HepG2 (cell line): ENCODE results near the gene MSI2. TPM values are rescaled to one million over a fixed set of nuclear protein-coding genes. Genes with fewer than 3 reads are reported as not detected.

Source experiments
- ATAC-seq: fragments of 200-7000 bp; cut with Tn5 transposase; 3 replicates; pipeline ENCODE4 v1.9.1; 2020; ENCODE audit warnings: mild to moderate bottlenecking, moderate library complexity
- BruUV-seq: library from RNA; stranded (reverse); fragments of 400-500 nt; replicated peaks from 2 replicates; lab custom pipeline; 2021; lab: Mats Ljungman, UMichigan
- CTCF ChIA-PET: fragments of 300-600 bp; formaldehyde crosslinking; extraction: SDS; loops from one replicate; lab custom pipeline; 2021; ENCODE audit warnings: low total read pairs, inconsistent platforms, low intra/inter-chr PET ratio; lab: Yijun Ruan, JAX
- POLR2A ChIA-PET: fragments of 350-600 bp; sonication (Branson Sonifier 250); formaldehyde crosslinking; loops from one replicate; lab custom pipeline; 2020; ENCODE audit warnings: antibody characterized with exemption, inconsistent platforms; lab: Yijun Ruan, JAX
- DNase-seq: peaks from one replicate; pipeline ENCODE4 v3.0.0-alpha.2; 2015; ENCODE audit warnings: low spot score
- FAIRE-seq: peaks from 3 replicates; lab custom pipeline; 2011; peaks lifted over from hg19 to GRCh38; lab: Jason Lieb, UNC
- H2AFZ ChIP-seq: one replicate; pipeline ENCODE4 v1.6.1; 2011; ENCODE audit warnings: low read length, inconsistent platforms
- H3K27ac ChIP-seq: fragments of 300-600 bp; 3 replicates; pipeline ENCODE4 v1.8.0; 2011; ENCODE audit warnings: mixed run types, mild to moderate bottlenecking, mixed read lengths, low read length, inconsistent platforms; ENCODE audit not compliant: insufficient read depth; ENCODE audit errors: extremely low read length
- H3K27me3 ChIP-seq, 2 experiments: fragments of 200-600 bp in 1 of 2; 2 replicates in 1 of 2; 3 replicates in 1 of 2; pipeline versions ENCODE4 v1.6.0 to v1.8.0; 2011; ENCODE audit warnings: low read length in 2 of 2, mild to moderate bottlenecking in 2 of 2, moderate library complexity in 2 of 2, inconsistent platforms in 1 of 2; ENCODE audit not compliant: insufficient read depth in 2 of 2, control insufficient read depth in 1 of 2
- H3K36me3 ChIP-seq, 2 experiments: fragments of 200-600 bp in 1 of 2; replicated peaks in 1 of 2; 2 replicates in 1 of 2; 3 replicates in 1 of 2; pipeline versions ENCODE4 v1.5.1 to v1.8.0; 2011; ENCODE audit warnings: low read length in 2 of 2, inconsistent platforms in 1 of 2; ENCODE audit not compliant: insufficient read depth in 2 of 2, control insufficient read depth in 1 of 2
- H3K4me1 ChIP-seq: 2 replicates; pipeline ENCODE4 v1.5.1; 2012; ENCODE audit warnings: low read length, inconsistent platforms; ENCODE audit not compliant: insufficient read depth
- H3K4me2 ChIP-seq: 2 replicates; pipeline ENCODE4 v1.6.0; 2011; ENCODE audit warnings: low read depth, low read length, inconsistent platforms
- H3K4me3 ChIP-seq, 3 experiments: fragments of 200-600 bp in 1 of 3; sonication (generic), shearing (Covaris generic) in 1 of 3; replicated peaks in 1 of 3; 2 replicates each; pipeline ENCODE4 v1.5.1; 2011 to 2016; ENCODE audit warnings: low read length in 3 of 3, inconsistent platforms in 2 of 3, low read depth in 2 of 3, mild to moderate bottlenecking in 2 of 3, control low read depth in 1 of 3, mixed read lengths in 1 of 3; ENCODE audit not compliant: insufficient read depth in 1 of 3
- H3K79me2 ChIP-seq: one replicate; pipeline ENCODE4 v1.6.1; 2011; ENCODE audit warnings: low read length, inconsistent platforms; ENCODE audit not compliant: insufficient read depth
- H3K9ac ChIP-seq: 2 replicates; pipeline ENCODE4 v1.6.0; 2011; ENCODE audit warnings: mild to moderate bottlenecking, low read depth, low read length, inconsistent platforms; ENCODE audit not compliant: insufficient read depth
- H3K9me3 ChIP-seq: 2 replicates; pipeline ENCODE4 v1.5.1; 2012; ENCODE audit warnings: mild to moderate bottlenecking, low read length
- H4K20me1 ChIP-seq: 2 replicates; pipeline ENCODE4 v1.6.0; 2011; ENCODE audit warnings: inconsistent platforms, mild to moderate bottlenecking, low read length, moderate library complexity; ENCODE audit not compliant: insufficient read depth
- ARNTL ChIP-seq: sonication (generic); formaldehyde crosslinking; IDR thresholded peaks from 2 replicates; pipeline ENCODE4 v1.4.0; 2020; ENCODE audit warnings: mild to moderate bottlenecking, missing genetic modification reagents
- DPF2 ChIP-seq: sonication (generic); formaldehyde crosslinking; IDR thresholded peaks from 2 replicates; pipeline ENCODE4 v1.4.0; 2020; ENCODE audit warnings: mild to moderate bottlenecking, low read depth, missing genetic modification reagents, borderline replicate concordance
- FIP1L1 ChIP-seq: fragments of 200-400 bp; formaldehyde crosslinking; IDR thresholded peaks from 2 replicates; pipeline ENCODE4 v1.6.1; 2018; ENCODE audit warnings: low read depth, mild to moderate bottlenecking, low read length, moderate library complexity, borderline replicate concordance; ENCODE audit not compliant: insufficient read depth
- SSRP1 ChIP-seq: IDR thresholded peaks from 2 replicates; pipeline ENCODE4 v1.6.1; 2016; ENCODE audit warnings: control low read depth
- ZIK1 ChIP-seq: sonication (generic); formaldehyde crosslinking; IDR thresholded peaks from 2 replicates; pipeline ENCODE4 v1.5.0; 2020; ENCODE audit warnings: mild to moderate bottlenecking, low read depth, missing genetic modification reagents, borderline replicate concordance
- ZNF331 ChIP-seq: sonication (generic); formaldehyde crosslinking; IDR thresholded peaks from 2 replicates; pipeline ENCODE4 v1.4.0; 2020; ENCODE audit warnings: missing genetic modification reagents
- WGBS: methylation state at CpG from one replicate; pipeline ENCODE4 v1.1.6; 2017; ENCODE audit warnings: low lambda C conversion rate; 5-methylcytosine and 5-hydroxymethylcytosine counted together
- in situ Hi-C: cut with HindIII; loops from 2 replicates; pipeline ENCODE4 v1.10.0; 2017; ENCODE audit warnings: low pct_unique_long_range_greater_than_20kb; ENCODE audit not compliant: extremely low pct_ligation_motif_present
- intact Hi-C: fragments of 100-400 bp; cut with micrococcal nuclease; formaldehyde crosslinking; loops from one replicate; pipeline ENCODE4 v1.10.0; 2022; ENCODE audit not compliant: unreplicated experiment
- polyA plus RNA-seq, 8 experiments: library from polyadenylated mRNA; depleted of rRNA in 3 of 8; stranded (reverse) in 7 of 8; unstranded in 1 of 8; fragments of >200 nt; fragmentation: Illumina TruSeq in 4 of 8; extraction: Trizol in 4 of 8; gene quantifications; 2 replicates each; pipeline versions ENCODE4 v1.2.1 to v1.2.3, GENCODE V29; 2011 to 2016; ENCODE audit warnings: low read depth in 4 of 8, missing spikeins in 1 of 8, mixed read lengths in 1 of 8; ENCODE audit not compliant: insufficient read depth in 1 of 8
- total RNA-seq, 5 experiments: library from RNA; depleted of rRNA; stranded (reverse); fragments of >200 nt; fragmentation: Illumina TruSeq; extraction: Trizol; gene quantifications; 2 replicates each; pipeline ENCODE4 v1.2.3, GENCODE V29; 2016; ENCODE audit warnings: low read depth in 1 of 5
- TF ChIP-seq, protein P1 (sequence below): sonication (generic); formaldehyde crosslinking; IDR thresholded peaks from 2 replicates; pipeline ENCODE4 v1.8.0; 2022; ENCODE audit warnings: missing genetic modification reagents, mild to moderate bottlenecking, borderline replicate concordance
- TF ChIP-seq, protein P2 (sequence below): sonication (generic); formaldehyde crosslinking; conservative IDR thresholded peaks from 2 replicates; pipeline ENCODE4 v1.4.0; 2020; ENCODE audit warnings: mild to moderate bottlenecking, missing genetic modification reagents, moderate library complexity

MSI2 gene
- total and polyA plus RNA-seq, 2 of the 13 experiments (the other 11 are each of a cell fraction or from before 2014, with no cell fraction given): 77.5 to 78.4 TPM

- no peaks in the 10 kb centered on the region for H3K9me3 ChIP-seq
- H3K4me2 ChIP-seq: no peak overlapping the region
- H3K4me1 ChIP-seq: peaks cover 9% of the 10 kb centered on the region
- intact Hi-C loops (no loop called here), in situ Hi-C loops (no loop called here)
- H3K79me2 ChIP-seq: peaks cover 11% of the 10 kb centered on the region
- H3K4me3 ChIP-seq: no peak overlapping the region
- CTCF ChIA-PET: no interaction called here
- ATAC-seq: no peak
- BruUV-seq: no TSS peak
- H3K27ac ChIP-seq: no peak overlapping the region
- DNase-seq: peak; percentile 31
- TF ChIP-seq, protein P1, sequence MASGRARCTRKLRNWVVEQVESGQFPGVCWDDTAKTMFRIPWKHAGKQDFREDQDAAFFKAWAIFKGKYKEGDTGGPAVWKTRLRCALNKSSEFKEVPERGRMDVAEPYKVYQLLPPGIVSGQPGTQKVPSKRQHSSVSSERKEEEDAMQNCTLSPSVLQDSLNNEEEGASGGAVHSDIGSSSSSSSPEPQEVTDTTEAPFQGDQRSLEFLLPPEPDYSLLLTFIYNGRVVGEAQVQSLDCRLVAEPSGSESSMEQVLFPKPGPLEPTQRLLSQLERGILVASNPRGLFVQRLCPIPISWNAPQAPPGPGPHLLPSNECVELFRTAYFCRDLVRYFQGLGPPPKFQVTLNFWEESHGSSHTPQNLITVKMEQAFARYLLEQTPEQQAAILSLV: no peak
- TF ChIP-seq ZNF331 (CRISPR knock-in tag): no peak
- TF ChIP-seq, protein P2, sequence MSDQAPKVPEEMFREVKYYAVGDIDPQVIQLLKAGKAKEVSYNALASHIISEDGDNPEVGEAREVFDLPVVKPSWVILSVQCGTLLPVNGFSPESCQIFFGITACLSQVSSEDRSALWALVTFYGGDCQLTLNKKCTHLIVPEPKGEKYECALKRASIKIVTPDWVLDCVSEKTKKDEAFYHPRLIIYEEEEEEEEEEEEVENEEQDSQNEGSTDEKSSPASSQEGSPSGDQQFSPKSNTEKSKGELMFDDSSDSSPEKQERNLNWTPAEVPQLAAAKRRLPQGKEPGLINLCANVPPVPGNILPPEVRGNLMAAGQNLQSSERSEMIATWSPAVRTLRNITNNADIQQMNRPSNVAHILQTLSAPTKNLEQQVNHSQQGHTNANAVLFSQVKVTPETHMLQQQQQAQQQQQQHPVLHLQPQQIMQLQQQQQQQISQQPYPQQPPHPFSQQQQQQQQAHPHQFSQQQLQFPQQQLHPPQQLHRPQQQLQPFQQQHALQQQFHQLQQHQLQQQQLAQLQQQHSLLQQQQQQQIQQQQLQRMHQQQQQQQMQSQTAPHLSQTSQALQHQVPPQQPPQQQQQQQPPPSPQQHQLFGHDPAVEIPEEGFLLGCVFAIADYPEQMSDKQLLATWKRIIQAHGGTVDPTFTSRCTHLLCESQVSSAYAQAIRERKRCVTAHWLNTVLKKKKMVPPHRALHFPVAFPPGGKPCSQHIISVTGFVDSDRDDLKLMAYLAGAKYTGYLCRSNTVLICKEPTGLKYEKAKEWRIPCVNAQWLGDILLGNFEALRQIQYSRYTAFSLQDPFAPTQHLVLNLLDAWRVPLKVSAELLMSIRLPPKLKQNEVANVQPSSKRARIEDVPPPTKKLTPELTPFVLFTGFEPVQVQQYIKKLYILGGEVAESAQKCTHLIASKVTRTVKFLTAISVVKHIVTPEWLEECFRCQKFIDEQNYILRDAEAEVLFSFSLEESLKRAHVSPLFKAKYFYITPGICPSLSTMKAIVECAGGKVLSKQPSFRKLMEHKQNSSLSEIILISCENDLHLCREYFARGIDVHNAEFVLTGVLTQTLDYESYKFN (CRISPR knock-in tag): no peak
- no peak for TF ChIP-seq ARNTL (CRISPR knock-in tag)
- TF ChIP-seq DPF2 (CRISPR knock-in tag): no peak
- no peak for TF ChIP-seq ZIK1
- no peak for TF ChIP-seq SSRP1 (CRISPR knock-in tag)
- no peak for TF ChIP-seq FIP1L1
- WGBS: 100% methylated on average over 4 of the region's 4 CpGs
- peaks cover 7 to 14% of the 10 kb centered on the region in 2 experiments; a peak in 4 of 5 replicates for H3K36me3 ChIP-seq
- H3K27me3 ChIP-seq: no peaks in the 10 kb centered on the region
- no peak overlapping the region for H2AFZ ChIP-seq
- POLR2A ChIA-PET: no interaction called here
- H4K20me1 ChIP-seq: no peaks in the 10 kb centered on the region; the same call in 1 of the 2 replicates
- no peak overlapping the region for H3K9ac ChIP-seq
- FAIRE-seq: no peak
Observed at GRCh38 chr17:57480438-57481196, 224.3 kb downstream of the MSI2 start.
